COR-L47 (cell line): ENCODE measurements around the gene OR8D4.
"Not testable (repeated sequence)": the region's sequence is repeated elsewhere in the genome, so short reads cannot be mapped to it uniquely, and the experiment has no call there.

Experiments
- DNase-seq: peaks from one replicate; lab custom pipeline; 2025; lab: John Stamatoyannopoulos, UW

The OR8D4 gene

GRCh38 chr11:123901867-123902266 lies at the start of gene OR8D4:
TSS of gene OR8D4 (plus strand) at chr11:123902167. CDS start at chr11:123906432, 4,265 bp downstream.
- no peak for DNase-seq

DNA sequence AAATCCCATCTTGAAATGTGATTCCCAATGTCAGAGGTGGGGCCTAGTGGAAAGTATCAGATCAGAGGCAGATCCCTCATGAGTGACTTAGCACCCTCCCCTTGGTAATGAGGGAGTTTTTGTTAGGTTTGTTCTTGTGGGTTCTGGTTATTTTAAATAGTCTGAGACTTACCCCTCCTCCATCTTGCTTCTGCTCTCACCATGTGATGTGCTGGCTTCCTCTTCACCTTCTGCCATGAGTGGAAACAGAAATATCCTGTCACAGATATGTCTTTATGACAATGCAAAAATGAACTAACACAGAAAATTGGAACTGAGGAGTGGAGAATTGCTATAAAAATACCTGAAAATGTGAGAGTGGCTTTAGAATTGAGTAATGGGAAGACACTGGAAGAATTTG lies 49.6 kb upstream of the OR8D4 start:
- DNase-seq, result no peak

DNA sequence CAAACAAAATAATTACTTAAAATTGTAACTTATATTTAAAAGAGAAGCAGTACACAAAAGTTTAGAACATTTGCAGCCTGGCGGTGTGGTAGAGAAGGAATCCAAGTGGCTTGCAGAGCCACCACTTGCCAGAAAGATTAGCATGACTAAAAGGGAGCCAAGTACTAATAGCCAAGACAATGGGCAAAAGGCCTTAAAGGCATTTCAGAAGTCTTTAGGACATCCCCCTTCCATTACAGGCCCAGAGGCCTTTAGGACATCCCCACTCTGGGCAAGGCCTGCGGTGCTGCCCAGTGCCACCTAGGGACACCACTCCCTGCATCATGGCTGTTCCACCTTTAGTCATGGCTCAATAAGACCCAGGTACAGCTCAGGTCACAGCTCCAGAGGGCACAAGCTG lies 48.9 kb upstream of the OR8D4 start:
- no peak for DNase-seq

DNA sequence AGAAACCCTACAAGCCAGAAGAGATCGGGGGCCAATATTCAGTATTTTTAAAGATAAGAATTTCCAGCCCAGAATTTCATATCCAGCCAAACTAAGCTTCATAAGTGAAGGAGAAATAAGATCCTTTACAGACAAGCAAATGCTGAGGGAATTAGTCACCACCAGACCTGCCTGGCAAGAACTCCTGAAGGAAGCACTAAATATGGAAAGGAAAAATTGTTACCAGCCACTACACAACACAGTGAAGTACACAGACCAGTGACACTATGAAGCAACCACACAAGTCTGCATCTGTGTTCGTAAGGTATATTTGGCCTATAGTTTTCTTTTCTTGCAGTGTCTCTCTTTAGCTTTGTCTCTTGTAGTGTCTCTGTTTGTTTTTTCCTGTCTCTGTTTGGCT lies 45.5 kb upstream of the OR8D4 start:
- DNase-seq, result no peak

- DNase-seq, result no peak
Measured at GRCh38 chr11:123859731-123860130, 42.2 kb upstream of the OR8D4 start.

DNA sequence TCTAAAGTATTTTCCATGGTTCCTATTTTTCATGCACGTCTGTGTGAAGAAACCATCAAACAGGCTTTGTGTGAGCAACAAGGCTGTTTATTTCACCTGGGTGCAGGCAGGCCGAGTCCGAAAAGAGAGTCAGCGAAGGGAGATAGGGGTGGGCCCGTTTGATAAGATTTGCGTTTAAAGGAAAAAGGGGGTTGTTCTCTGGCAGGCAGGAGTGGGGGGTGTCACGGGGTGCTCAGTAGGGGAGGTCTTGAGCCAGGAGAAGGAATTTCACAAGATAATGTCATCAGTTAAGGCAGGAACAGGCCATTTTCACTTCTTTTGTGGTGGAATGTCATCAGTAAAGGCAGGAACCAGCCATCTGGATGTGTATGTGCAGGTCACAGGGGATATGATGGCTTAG lies 36.7 kb upstream of the OR8D4 start:
- not testable (repeated sequence) for DNase-seq

GRCh38 chr11:123867795-123868194 lies 34.2 kb upstream of the OR8D4 start:
- not testable (repeated sequence) for DNase-seq

DNA sequence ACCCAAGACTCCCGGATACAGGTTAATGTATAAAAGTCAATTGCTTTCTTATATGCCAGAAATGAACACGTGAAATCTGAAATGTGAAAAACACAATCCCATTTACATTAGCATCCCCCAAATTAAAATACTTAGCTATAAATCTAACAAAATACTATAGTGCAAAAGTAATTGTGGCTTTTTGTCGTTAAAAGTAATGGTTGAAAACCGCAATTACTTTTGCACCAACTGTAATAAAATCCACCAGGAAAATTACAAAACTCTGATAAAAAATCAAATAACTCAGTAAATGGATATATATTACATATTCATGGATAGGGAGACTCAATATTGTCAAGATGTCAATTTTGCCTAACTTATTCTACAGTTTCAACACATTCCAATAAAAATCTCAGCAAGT lies 21.1 kb upstream of the OR8D4 start:
- no peak for DNase-seq

DNA sequence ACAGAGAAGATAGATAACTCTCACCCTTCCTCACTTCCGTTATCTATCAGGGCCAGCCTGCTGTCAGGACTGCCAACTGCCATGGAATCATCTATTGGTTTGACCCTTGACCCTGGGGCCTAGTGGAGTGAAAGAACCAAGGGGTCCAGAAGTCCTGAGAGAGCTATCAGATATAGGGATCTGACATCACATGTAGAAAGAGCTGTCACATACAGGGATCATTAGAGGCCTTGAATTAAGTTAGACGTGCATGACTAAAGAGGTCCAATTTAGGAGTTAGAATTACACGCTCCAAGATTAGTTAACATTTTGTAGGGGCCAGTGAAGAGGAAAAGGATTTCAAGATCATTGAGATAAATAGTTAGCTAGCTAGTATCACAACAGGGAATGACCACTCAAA lies 16.4 kb upstream of the OR8D4 start, which contains the start of gene TMEM225:
Gene TMEM225 (minus strand): TSS at position 101 of the 400 bp plus-strand sequence. CDS start 245 bp downstream, outside the sequence.
- no peak for DNase-seq

DNA sequence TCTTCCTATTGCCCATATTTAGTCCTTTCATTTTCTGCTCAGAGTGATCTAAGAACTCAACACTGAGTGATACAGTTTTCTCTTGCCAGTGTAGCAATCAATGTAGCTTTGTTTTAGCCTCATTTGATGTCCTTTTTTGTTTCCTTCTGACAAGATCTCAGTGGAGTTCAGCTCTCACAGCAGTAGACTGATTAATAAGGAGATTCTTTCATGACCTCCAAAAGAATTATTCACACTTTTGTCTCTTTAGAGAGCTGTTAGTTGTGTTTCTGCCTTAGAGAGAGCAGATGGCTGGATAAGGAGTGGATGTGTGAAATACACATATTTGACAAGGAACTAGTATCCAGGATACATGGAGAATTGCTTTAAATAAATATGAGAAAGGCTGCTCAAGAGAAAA lies 9.9 kb upstream of the OR8D4 start:
- DNase-seq, result no peak

DNA sequence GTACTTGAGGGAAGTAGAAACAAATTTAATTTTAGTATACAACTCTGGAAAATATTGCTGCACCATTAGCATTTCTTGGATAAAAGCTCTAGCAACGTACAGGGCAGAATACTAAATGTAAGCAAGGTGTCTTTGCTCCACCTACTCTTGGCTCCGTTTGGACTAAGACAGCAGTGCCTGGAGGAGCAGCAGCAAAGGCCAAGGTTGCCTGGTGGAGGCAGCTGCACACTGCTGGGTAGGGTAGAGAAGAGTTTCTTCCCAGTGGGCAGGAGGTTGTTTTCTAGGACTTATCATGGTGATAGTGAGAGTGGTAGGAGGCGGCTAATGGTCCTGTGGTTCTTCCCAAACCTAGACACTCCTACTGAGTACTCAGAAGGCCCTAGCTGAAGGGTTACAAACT lies 2.2 kb upstream of the OR8D4 start:
- DNase-seq, result no peak

DNA sequence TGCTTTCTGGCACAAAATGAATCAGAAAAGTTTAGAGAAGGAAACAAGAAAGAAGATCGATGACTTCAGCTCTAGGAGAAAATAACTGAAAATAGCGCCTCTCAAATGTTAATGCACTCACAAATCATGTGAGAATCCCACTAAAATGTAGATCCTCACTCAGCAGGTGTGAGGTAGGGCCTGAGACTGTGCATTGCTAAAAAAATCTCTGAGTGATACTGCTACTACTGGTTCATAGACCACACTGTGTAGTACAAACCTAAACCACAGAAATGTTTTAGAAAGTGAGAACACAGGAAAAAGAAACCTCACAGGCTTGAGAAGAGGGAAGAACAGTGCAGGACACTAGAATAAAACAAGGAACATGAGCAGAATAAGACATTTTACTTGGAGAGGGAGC lies 2.0 kb downstream of the OR8D4 start:
- DNase-seq, result no peak

- DNase-seq, result no peak
Measured at GRCh38 chr11:123904932-123905331, 3.0 kb downstream of the OR8D4 start.

DNA sequence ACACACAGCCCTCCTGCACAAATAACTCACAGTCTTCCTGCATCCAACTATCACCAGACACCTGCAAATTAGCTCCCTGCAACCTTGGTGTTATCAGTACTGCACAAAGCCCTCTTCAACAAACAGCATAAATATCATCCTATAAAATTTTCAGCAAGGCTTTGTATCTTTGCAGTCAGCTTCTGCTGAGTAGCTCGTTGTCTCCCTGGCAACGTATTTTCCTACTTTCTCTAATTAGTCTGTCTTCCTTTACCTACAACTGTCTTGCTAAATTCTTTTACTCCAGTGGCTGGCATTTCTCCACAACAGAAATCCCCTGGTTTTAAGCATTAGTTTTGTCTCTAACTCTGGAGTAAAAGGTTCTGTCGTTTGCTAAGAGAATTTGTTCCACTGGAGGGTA lies 3.9 kb downstream of the OR8D4 start:
- no peak for DNase-seq

GRCh38 chr11:123920943-123921342 lies 19.0 kb downstream of the OR8D4 start:
- no peak for DNase-seq

GRCh38 chr11:123924027-123924426 lies 22.1 kb downstream of the OR8D4 start:
- DNase-seq, result no peak

- no peak for DNase-seq
Measured at GRCh38 chr11:123939317-123939716, 37.4 kb downstream of the OR8D4 start, which contains the start of gene OR4D5. TSS of gene OR4D5 (plus strand) at chr11:123939617. CDS start at chr11:123939617, 0 bp downstream.

GRCh38 chr11:123942413-123942812 lies 40.4 kb downstream of the OR8D4 start:
- DNase-seq, result no peak

DNA sequence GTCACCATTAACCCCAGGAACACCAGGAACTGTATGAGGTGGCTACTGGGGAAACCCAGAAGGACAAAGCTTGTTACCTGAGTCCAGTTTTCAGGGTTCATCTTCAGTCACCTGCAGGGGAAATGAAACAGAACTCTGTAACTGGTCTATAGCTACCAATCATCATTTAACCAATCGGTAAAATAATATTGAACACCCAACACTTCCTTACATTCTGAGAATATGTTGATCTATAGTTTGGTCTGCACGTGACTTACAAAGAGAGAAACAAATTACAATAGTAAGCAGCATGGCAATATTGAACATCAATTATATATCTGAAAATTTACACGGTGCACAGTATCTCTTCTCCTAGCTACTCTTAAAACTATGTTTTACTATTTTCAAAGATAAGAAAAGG lies 41.8 kb downstream of the OR8D4 start, which contains the start of gene OR6T1:
Gene OR6T1 (minus strand): TSS at position 101 of the 400 bp plus-strand sequence. CDS start 0 bp downstream, at position 101.
- DNase-seq, result no peak

DNA sequence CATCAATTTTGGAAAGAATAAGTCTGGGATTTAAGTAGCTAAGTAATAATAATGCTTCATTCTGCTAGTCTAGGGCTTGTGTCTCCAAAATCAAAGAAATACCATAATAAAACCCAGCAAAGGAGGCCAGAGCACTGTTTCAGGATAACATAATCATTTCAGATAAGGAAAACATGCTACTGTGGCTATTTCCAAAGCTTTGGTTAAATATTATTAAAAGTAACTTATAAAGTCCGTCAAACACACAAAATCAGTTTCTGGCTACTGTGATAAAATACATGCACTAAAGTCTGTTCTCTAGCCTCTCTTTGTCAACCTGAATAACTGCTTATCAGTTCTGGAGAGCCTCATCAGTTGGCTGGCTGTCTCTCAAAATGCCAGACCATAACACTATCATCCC lies 43.2 kb downstream of the OR8D4 start:
- DNase-seq, result no peak

DNA sequence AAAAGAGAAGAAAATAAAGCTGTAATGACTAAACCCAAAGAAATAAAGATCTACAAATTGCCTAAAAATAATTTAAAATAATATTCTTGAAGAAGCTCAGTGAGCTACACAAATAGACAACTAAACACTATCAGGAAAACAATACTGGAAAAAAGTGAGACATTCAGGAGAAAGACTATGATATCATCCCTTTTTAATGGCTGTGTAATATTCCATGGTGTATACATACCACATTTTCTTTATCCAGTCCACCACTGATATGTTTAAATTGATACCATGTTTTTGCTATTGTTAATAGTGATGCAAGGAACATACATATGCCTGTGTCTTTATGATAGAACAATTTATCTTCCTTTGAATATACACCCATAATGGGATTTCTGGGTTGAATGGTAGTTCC lies 54.8 kb downstream of the OR8D4 start:
- DNase-seq, result no peak
